ENCODE data around the gene XG.
"Not testable (repeated sequence)": the region's sequence is repeated elsewhere in the genome, so short reads cannot be mapped to it uniquely, and the experiment has no call there.

The XG gene

DNA sequence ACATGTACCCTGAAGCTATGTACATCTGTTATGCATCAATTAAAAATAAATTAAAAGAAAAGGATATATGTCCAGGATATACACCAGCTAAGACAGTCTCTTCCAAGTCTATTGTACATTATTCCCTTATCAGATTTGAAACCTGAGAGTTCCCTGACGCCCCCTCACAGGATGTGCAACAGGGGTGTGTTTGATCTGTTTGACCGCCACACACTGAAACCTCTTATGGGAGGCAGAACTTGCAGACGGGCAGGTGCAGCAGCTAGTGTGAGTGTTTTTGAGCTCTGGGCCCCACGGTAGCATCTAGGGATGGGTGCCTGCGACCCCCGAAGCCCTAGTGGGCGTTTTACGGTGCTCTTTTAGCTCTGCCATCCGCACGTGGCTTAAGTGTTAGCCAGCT, 4.7 kb downstream of the XG start:
- no peaks in the 10 kb centered on the region for H3K4me1 ChIP-seq (ENCODE audit: low read length)
- TF ChIP-seq, protein P1, sequence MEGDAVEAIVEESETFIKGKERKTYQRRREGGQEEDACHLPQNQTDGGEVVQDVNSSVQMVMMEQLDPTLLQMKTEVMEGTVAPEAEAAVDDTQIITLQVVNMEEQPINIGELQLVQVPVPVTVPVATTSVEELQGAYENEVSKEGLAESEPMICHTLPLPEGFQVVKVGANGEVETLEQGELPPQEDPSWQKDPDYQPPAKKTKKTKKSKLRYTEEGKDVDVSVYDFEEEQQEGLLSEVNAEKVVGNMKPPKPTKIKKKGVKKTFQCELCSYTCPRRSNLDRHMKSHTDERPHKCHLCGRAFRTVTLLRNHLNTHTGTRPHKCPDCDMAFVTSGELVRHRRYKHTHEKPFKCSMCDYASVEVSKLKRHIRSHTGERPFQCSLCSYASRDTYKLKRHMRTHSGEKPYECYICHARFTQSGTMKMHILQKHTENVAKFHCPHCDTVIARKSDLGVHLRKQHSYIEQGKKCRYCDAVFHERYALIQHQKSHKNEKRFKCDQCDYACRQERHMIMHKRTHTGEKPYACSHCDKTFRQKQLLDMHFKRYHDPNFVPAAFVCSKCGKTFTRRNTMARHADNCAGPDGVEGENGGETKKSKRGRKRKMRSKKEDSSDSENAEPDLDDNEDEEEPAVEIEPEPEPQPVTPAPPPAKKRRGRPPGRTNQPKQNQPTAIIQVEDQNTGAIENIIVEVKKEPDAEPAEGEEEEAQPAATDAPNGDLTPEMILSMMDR (IDR thresholded peaks at IDR 0.05; ENCODE audit: low read depth, low read length): no peak
- no peak for TF ChIP-seq EZH2phosphoT487 (IDR thresholded peaks at IDR 0.05; ENCODE audit: low read depth)
- H3K9me3 ChIP-seq (ENCODE audit: insufficient read depth, low read length): no peaks in the 10 kb centered on the region
- no peak overlapping the region for H2AFZ ChIP-seq (ENCODE audit: low read depth, low read length)
- H3K27ac ChIP-seq (ENCODE audit: low read length): no peak overlapping the region
- H3K27me3 ChIP-seq (ENCODE audit: low read depth, low read length): no peaks in the 10 kb centered on the region
- H4K20me1 ChIP-seq (ENCODE audit: insufficient read depth, low read length): no peaks in the 10 kb centered on the region
- H3K4me2 ChIP-seq (ENCODE audit: low read length): no peak overlapping the region
- no peak overlapping the region for H3K4me3 ChIP-seq (ENCODE audit: low read length)
- H3K9ac ChIP-seq (ENCODE audit: low read length): no peak overlapping the region
- H3K36me3 ChIP-seq (replicated peaks; ENCODE audit: low read depth, low read length): no peaks in the 10 kb centered on the region
- H3K79me2 ChIP-seq (ENCODE audit: low read length): no peaks in the 10 kb centered on the region

DNA sequence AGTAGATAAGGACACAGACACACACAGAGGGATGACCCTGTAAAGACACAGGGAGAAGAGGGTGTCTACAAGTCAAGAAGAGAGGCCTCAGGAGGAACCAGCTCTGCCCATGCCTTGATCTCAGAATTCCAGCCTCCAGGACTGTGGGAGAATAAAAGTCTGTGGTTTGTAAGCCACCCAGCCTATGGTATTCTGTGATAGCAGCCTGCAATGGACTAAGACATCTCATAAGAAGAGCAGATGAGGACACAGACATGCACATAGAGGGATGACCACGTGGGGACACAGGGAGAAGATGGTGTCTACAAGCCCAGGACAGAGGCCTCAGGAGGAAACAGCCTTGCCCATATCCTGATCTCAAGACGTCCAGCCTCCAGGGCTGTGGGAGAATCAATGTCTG, 9.4 kb downstream of the XG start:
- Histone ChIP-seq H3K36me3 (replicated peaks; ENCODE audit: low read depth, low read length) (no peaks in the 10 kb centered on the region), H3K4me3 (ENCODE audit: low read length) (no peak overlapping the region), H3K27me3 (ENCODE audit: low read depth, low read length) (no peaks in the 10 kb centered on the region), H3K27ac (ENCODE audit: low read length) (no peak overlapping the region), H3K9ac (ENCODE audit: low read length) (no peak overlapping the region), H3K79me2 (ENCODE audit: low read length) (no peaks in the 10 kb centered on the region), H4K20me1 (ENCODE audit: insufficient read depth, low read length) (no peaks in the 10 kb centered on the region), H3K4me2 (ENCODE audit: low read length) (no peak overlapping the region), H2AFZ (ENCODE audit: low read depth, low read length) (no peak overlapping the region), H3K9me3 (ENCODE audit: insufficient read depth, low read length) (no peaks in the 10 kb centered on the region), H3K4me1 (ENCODE audit: low read length) (no peaks in the 10 kb centered on the region)
- TF ChIP-seq, protein P1 (IDR thresholded peaks at IDR 0.05; ENCODE audit: low read depth, low read length): no peak
- no peak for TF ChIP-seq EZH2phosphoT487 (IDR thresholded peaks at IDR 0.05; ENCODE audit: low read depth)

DNA sequence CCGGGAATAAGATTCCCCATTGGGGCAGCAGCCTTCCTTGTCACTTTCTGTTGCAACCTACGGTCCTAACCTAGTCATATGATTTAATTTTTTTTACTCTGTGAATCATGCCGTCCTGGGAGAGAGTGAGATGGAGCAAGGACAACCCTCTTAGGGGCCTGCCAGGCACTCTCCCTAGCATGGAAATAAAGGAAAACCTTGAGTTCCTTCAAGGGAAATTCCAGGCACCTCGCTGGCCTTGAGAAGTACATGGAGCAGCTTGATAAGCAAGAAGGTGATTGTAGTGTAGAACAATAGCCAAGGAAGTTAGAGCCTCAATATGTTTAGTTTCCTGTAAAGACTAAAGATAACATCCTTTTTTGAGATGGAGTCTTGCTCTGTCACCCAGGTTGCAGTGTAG, 10.8 kb downstream of the XG start:
- H2AFZ ChIP-seq (ENCODE audit: low read depth, low read length); H3K9me3 ChIP-seq (ENCODE audit: insufficient read depth, low read length); H3K4me3 ChIP-seq (ENCODE audit: low read length); H3K36me3 ChIP-seq (replicated peaks; ENCODE audit: low read depth, low read length); H3K27ac ChIP-seq (ENCODE audit: low read length); H4K20me1 ChIP-seq (ENCODE audit: insufficient read depth, low read length); H3K4me2 ChIP-seq (ENCODE audit: low read length); H3K4me1 ChIP-seq (ENCODE audit: low read length); H3K9ac ChIP-seq (ENCODE audit: low read length); H3K27me3 ChIP-seq (ENCODE audit: low read depth, low read length); H3K79me2 ChIP-seq (ENCODE audit: low read length): not testable (repeated sequence)

DNA sequence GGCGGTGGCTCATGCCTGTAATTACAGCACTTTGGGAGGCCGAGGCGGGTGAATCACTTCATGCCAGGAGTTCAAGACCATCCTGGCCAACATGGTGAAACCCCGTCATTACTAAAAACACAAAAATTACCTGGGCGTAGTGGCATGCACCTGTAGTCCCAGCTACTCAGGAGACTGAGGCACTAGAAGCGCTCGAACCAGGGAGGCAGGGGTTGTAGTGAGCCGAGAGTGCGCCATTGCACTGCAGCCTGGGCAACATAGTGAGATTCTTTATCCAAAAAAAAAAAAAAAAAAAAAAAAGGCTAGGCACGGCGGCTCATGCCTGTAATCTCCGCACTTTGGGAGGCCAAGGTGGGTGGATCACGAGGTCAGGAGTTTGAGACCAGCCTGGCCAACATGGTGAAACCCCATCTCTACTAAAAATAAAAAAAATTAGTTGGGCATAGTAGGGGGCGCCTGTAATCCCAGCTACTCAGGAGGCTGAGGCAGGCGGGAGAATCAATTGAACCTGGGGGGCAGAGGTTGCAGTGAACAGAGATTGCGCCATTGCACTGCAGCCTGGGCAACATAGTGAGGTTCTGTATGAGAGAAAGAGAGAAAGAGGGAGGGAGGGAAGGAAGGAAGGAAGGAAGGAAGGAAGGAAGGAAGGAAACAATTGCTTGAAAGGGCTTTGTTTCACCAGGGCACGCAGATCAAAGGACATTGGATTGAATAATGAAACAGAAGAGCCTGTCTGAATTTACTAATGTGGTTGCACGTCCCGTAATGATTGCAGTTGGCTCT, 13.1 kb downstream of the XG start:
- not testable (repeated sequence) for H4K20me1 ChIP-seq (ENCODE audit: insufficient read depth, low read length); H3K9ac ChIP-seq (ENCODE audit: low read length); H3K4me3 ChIP-seq (ENCODE audit: low read length); H2AFZ ChIP-seq (ENCODE audit: low read depth, low read length); H3K4me2 ChIP-seq (ENCODE audit: low read length); H3K27ac ChIP-seq (ENCODE audit: low read length); H3K27me3 ChIP-seq (ENCODE audit: low read depth, low read length); H3K36me3 ChIP-seq (replicated peaks; ENCODE audit: low read depth, low read length); H3K4me1 ChIP-seq (ENCODE audit: low read length); H3K9me3 ChIP-seq (ENCODE audit: insufficient read depth, low read length); H3K79me2 ChIP-seq (ENCODE audit: low read length)

DNA sequence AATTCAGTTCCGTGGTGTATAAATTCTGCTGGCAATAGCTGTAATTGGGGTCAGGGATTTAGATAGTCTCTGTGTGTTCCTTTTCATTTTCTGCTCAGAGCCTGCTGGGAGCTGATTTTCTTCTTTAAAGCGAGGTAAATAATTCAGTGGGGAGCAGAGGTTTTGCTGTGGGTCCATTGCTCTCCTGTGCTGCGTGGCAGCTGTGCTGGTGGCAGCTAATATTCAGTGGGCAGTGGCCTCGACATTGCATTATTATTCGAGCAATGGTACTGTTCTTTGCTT, 13.7 kb downstream of the XG start:
- no peak overlapping the region for H3K4me2 ChIP-seq (ENCODE audit: low read length)
- no peak overlapping the region for H3K9ac ChIP-seq (ENCODE audit: low read length)
- no peaks in the 10 kb centered on the region for H3K4me1 ChIP-seq (ENCODE audit: low read length)
- TF ChIP-seq EZH2phosphoT487 (IDR thresholded peaks at IDR 0.05; ENCODE audit: low read depth): no peak
- TF ChIP-seq, protein P1 (IDR thresholded peaks at IDR 0.05; ENCODE audit: low read depth, low read length): no peak
- H3K27ac ChIP-seq (ENCODE audit: low read length): no peak overlapping the region
- no peaks in the 10 kb centered on the region for H3K79me2 ChIP-seq (ENCODE audit: low read length)
- no peaks in the 10 kb centered on the region for H3K27me3 ChIP-seq (ENCODE audit: low read depth, low read length)
- no peaks in the 10 kb centered on the region for H3K9me3 ChIP-seq (ENCODE audit: insufficient read depth, low read length)
- no peak overlapping the region for H2AFZ ChIP-seq (ENCODE audit: low read depth, low read length)
- H4K20me1 ChIP-seq (ENCODE audit: insufficient read depth, low read length): no peaks in the 10 kb centered on the region
- no peaks in the 10 kb centered on the region for H3K36me3 ChIP-seq (replicated peaks; ENCODE audit: low read depth, low read length)
- no peak overlapping the region for H3K4me3 ChIP-seq (ENCODE audit: low read length)

Data from OCI-LY3 (cell line).